ENCODE results near the gene CTNNB1. TPM values are rescaled to one million over a fixed set of nuclear protein-coding genes. Genes with fewer than 3 reads are reported as not detected.

The CTNNB1 gene
- total and polyA plus RNA-seq, 2 of the 13 experiments (the other 11 are each of a cell fraction or from before 2014, with no cell fraction given): 398 to 489 TPM

- TF ChIP-seq ZNF329 (CRISPR knock-in tag; IDR thresholded peaks at IDR 0.05; ENCODE audit: low read depth): no peak
- no peak for TF ChIP-seq KLF12 (CRISPR knock-in tag; IDR thresholded peaks at IDR 0.05; ENCODE audit: borderline replicate concordance)
- no peak for TF ChIP-seq FOXK1 (CRISPR knock-in tag; IDR thresholded peaks at IDR 0.05; ENCODE audit: borderline replicate concordance, low read depth)
- TF ChIP-seq MTERF4 (CRISPR knock-in tag; IDR thresholded peaks at IDR 0.05): peak; percentile 60; the same call in 1 of the 2 replicates
- no peak for TF ChIP-seq KAT2B (IDR thresholded peaks at IDR 0.05; ENCODE audit: borderline replicate concordance, low read depth, low read length)
- no peak for TF ChIP-seq ERF (CRISPR knock-in tag; IDR thresholded peaks at IDR 0.05)
- no peak for TF ChIP-seq ZNF460 (CRISPR knock-in tag; IDR thresholded peaks at IDR 0.05; ENCODE audit: borderline replicate concordance)
- no peak for TF ChIP-seq CREB1 (IDR thresholded peaks at IDR 0.05)
- no peak for TF ChIP-seq CREB1 (CRISPR knock-in tag; IDR thresholded peaks at IDR 0.05)
- no peak for TF ChIP-seq CSRNP2 (CRISPR knock-in tag; conservative IDR thresholded peaks at IDR 0.05; ENCODE audit: low read depth)
- TF ChIP-seq HNF4A (CRISPR knock-in tag; IDR thresholded peaks at IDR 0.05): peak; percentile 83
- TF ChIP-seq GTF2F1 (IDR thresholded peaks at IDR 0.05; ENCODE audit: low read length): no peak
- TF ChIP-seq SNAI1 (CRISPR knock-in tag; IDR thresholded peaks at IDR 0.05; ENCODE audit: borderline replicate concordance): no peak
- no peak for TF ChIP-seq E2F2 (CRISPR knock-in tag; IDR thresholded peaks at IDR 0.05; ENCODE audit: borderline replicate concordance)
- TF ChIP-seq ZNF766 (CRISPR knock-in tag; IDR thresholded peaks at IDR 0.05; ENCODE audit: borderline replicate concordance): no peak
- TF ChIP-seq ZSCAN12 (CRISPR knock-in tag; IDR thresholded peaks at IDR 0.05): no peak
- TF ChIP-seq THAP11 (CRISPR knock-in tag; IDR thresholded peaks at IDR 0.05): no peak
- no peak for TF ChIP-seq ZNF138 (CRISPR knock-in tag; IDR thresholded peaks at IDR 0.05; ENCODE audit: low read depth)
- no peak for TF ChIP-seq CEBPG (CRISPR knock-in tag; IDR thresholded peaks at IDR 0.05)
- TF ChIP-seq SP1 (IDR thresholded peaks at IDR 0.05): no peak
- TF ChIP-seq SP1 (CRISPR knock-in tag; IDR thresholded peaks at IDR 0.05): no peak
- no peak for TF ChIP-seq ZNF720 (CRISPR knock-in tag; IDR thresholded peaks at IDR 0.05)
- TF ChIP-seq ZNF609 (CRISPR knock-in tag; IDR thresholded peaks at IDR 0.05; ENCODE audit: borderline replicate concordance): peak; percentile 49; the same call in 1 of the 2 replicates
These were observed 48.0 kb downstream of the CTNNB1 start (continued) for GRCh38 chr3:41247055-41248004.

All from HepG2 (cell line).